Dermis lymphatic vessel endothelial cell (primary cell): ENCODE data around the gene NCBP2. TPM values are rescaled to one million over a fixed set of nuclear protein-coding genes. Genes with fewer than 3 reads are reported as not detected.

Experiments
- total RNA-seq: library from RNA; depleted of rRNA; stranded (reverse); fragments of >200 nt; gene quantifications from 2 replicates; pipeline ENCODE4 v1.2.1, GENCODE V29; 2014

Gene NCBP2
- 52.3 and 70.2 TPM in 2 replicates for total RNA-seq

DNA sequence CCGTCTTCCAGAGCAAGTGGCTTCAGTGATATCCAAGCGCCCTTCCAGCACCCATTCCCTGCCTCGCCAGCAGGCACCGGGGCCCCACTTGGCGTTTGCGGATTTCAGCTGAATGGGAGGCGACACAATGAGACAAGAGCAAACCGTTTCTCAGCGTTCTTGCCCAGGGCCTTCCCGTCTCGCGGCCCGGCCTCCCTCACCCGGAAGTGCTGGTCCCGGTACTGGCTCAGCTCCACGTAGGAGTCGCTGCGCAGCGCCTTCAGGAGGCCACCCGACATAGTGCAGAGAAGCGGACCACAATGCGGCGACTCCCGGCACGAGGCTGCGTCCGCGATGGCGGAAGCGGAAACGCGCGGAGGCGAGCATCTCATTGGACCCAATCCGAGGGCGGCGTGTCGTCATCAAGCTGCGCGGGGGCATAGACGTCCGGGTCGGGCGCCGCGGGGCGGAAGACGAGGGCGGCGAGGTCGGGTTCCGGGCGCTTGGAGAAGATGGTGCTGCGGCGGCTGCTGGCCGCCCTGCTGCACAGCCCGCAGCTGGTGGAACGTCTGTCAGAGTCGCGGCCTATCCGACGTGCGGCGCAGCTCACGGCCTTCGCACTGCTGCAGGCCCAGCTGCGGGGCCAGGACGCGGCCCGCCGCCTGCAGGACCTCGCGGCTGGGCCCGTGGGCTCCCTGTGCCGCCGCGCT lies at the start of gene NCBP2:
NCBP2 (minus strand) TSS at position 303 of the 689 bp plus-strand sequence; CDS start at position 278, 25 bp downstream.

DNA sequence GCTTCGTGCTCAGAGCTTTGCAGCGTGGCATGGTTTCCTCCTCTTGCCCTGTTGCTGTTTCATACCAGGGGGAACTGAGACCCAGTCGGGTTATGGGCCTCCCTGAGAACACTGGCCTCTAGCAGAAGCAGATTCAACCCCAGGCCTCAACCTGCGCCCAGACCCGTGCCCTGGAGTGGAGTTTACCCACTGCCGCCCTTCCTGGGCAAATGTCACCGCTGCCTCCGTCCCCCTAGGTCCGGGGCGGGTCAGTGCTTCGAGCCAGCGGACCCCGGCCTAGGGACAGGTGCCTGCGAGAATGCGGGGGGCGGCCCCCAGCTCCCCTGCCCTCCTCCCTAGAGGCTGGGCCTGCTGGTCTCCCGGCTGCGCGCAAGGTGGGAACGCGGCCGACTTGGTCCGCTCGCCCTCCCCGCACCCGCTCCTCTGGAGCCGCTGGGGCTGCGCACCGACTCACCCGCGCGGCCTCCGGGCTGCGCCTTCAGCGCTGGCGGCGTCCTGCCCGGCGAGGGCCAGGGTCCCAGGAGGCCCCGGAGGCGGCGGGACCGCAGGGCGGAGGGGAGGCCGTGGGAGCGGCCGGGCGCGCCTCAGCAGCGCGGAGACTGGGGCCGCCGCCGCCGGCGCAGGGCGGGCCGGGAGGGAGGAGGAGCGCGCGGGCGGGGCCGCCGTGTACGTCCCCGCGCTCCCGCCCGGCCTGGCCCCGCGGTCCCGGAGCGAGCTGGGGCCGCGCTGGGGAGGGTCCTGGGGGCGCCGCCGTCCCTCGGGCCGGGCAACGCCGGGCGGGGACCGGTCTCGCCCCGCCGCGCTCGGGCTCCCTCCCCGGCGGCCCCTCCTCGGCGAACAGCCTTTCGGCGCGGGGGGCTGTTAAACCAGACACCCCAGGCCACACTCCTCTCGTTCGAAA lies 26.2 kb upstream of the NCBP2 start, which contains the start of gene PIGZ:
PIGZ (minus strand) TSS at position 601 of the 901 bp plus-strand sequence. CDS start 16,802 bp downstream, outside the sequence.

Other genes with a start within 250 kb of the NCBP2 start
- gene CEP19, start 230.3 kb downstream of the NCBP2 start, total RNA-seq: 8.5 and 10.6 TPM in 2 replicates
- 46.7 and 50.5 TPM in 2 replicates for gene PIGX, start 230.2 kb downstream of the NCBP2 start, total RNA-seq
- 82.7 and 92.3 TPM in 2 replicates for gene PAK2, start 202.7 kb downstream of the NCBP2 start, total RNA-seq
- 38.7 and 40.6 TPM in 2 replicates for gene SENP5, start 74.6 kb downstream of the NCBP2 start, total RNA-seq
- 2.7 and 3.1 TPM in 2 replicates for gene PIGZ, start 26.3 kb upstream of the NCBP2 start, total RNA-seq
- 0.60 and 1.2 TPM in 2 replicates for gene MELTF, start 87.3 kb upstream of the NCBP2 start, total RNA-seq